GM19099 (cell line): Measurements from ENCODE around the gene PTPRD.

Source experiments
- POLR2A ChIP-seq: IDR thresholded peaks from 3 replicates; pipeline ENCODE4 v1.6.1; 2011; ENCODE audit warnings: low read depth; ENCODE audit not compliant: insufficient read length; ENCODE audit errors: extremely low read depth

PTPRD gene

DNA sequence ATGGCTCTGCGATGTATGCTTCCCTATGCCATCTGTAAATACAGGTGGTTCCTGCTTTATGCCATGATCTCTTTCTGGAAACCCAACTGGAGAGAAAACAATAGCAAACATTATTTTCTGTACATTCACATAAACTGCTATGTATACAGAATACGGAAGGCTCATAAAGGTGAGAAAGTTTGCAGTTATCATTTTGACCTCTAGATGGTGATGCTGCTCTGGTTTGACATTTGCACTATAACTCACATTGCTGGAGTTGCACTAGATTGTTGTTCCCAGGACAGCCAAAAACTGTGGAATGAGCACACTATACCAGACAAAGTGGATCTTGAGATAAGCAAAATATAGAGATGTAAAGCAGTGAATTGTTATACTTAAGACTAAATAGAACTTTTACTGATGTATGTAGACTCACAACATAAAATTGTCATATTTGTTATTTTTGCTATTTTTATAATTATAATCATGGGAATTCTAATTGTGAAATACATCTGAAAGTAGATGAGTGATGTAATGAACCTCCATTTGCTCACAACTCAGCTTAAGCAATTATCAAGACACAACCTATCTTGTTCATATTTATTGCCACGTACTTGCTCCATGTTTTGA, 246.5 kb downstream of the PTPRD start:
- TF ChIP-seq POLR2A = no peak

DNA sequence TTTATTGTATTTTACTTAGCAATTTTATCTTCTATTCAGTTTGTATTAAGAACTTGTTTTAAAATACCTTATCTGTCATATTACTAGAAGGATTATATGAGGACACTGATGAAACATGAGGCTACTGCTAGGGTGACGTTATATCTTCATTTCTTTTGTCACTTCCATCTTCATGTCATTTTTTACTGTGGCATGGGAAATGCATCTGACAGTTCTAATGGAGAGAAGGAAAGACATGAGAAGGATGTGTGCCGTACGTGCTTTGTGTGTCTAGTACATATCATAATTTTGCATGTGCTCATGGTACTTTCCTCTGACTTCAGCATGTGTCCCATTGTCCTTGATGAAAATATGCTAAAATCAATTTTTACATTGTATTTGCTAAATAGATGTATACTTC, 258.2 kb downstream of the PTPRD start:
- TF ChIP-seq POLR2A = no peak

DNA sequence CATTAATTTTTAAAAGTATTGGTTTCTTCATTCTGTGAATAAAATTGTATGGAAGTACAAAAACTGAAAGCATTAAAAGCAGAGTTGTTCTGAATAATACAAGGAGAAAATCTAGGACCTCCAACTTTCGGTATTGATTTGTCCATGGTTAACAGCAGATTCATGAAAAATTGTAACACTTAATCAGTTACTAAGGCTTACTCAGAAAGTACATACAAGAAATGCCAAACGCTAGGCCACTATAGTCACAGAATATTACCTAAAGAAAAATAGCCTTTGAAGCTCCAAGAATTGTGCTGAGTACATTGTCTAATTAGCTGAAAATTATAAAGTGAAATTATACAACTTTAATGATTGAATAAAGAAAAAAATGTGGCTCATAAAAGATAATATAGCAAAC, 271.7 kb downstream of the PTPRD start:
- no peak for TF ChIP-seq POLR2A

DNA sequence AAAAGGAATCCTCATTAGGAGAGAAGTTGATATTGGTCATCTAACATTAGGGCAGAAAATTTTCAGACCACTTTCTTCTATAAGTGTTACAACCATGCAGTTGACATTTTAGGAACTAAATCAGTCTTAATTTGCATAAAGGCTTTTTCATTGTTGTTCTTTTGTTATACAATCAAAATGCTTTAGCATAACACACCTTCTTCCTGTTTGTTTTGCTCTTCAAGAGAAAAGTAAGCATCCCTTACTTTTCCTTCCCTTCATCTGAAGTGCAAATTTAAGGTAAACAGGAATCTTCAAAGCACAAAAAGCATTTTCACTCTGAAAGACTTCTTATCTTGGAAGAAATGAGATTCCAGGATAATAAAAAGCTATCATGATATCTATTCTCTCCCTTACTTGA, 273.6 kb downstream of the PTPRD start:
- no peak for TF ChIP-seq POLR2A

DNA sequence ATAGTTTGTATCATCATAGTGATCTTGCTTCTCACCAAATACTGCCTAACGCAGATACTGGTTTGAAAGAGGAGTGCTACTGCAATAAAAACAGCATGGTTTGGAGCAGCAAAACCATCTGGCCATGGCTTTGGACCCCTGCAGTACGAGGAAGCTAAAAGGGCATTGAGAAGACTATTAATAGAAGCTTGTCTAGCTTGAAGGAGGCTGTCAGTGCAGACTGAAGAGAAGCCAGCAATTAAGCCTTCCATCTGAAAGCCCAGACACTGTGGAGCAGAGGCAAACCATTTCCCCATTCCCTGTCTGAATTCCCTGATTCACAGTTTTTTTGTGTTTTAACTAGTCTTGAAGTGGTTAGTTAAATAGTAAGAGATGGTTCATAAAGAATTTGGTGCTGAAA, 281.6 kb downstream of the PTPRD start:
- no peak for TF ChIP-seq POLR2A

DNA sequence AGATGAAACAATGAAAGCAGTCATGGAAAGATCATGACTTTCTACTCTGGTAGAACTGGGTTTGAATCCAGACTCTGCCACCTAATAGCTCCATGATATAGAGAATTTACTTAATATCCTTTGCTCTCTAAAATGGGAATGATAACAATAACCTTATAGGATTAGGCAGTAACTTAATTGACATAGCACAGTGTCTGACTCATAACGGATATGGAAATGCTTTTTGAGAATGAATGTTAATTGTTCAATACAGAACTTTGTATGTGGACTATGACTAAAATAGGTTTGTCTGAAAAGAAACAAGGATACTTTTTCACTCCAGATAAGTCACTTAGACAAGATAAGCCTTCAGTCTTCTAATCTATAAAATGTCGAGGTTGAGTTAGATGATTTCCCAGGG, 330.7 kb downstream of the PTPRD start:
- TF ChIP-seq POLR2A = no peak

DNA sequence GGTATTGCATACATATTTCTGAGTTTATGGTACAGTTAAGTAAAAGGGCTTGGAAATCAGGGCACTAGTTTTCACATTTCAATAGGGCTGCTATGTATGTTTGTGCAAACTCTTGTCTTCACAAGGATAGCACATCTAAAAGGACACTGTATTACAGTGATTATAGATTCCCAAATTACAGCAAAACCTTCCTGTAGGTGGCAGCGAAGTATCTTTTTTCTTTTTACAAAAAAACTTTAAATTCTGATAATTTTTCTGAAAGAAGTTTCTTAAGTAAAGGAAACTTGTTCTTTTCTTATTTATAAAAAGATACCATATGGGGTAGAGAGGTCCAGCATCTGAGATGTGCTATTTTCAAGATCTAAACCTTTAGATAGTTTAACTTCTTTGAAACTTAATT, 337.8 kb downstream of the PTPRD start:
- TF ChIP-seq POLR2A = no peak

DNA sequence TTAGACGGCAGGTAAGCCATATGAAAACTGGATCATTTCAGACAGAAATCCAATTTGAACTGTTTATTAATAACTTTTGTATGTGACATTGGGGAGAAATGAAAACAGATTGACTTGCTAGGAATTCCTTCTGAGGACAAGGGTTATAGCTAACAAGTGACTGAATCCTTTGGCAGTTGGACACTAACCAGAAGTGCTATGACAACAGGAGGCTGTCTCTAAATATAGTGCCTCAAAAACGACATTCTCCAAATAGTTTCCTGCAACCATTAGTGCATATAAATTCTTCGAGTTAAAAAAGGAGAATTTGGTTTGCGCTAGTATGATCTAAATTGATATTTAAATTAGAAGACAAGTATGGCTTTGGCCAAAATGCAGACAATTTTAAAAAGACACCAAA, 338.6 kb downstream of the PTPRD start:
- TF ChIP-seq POLR2A = no peak

DNA sequence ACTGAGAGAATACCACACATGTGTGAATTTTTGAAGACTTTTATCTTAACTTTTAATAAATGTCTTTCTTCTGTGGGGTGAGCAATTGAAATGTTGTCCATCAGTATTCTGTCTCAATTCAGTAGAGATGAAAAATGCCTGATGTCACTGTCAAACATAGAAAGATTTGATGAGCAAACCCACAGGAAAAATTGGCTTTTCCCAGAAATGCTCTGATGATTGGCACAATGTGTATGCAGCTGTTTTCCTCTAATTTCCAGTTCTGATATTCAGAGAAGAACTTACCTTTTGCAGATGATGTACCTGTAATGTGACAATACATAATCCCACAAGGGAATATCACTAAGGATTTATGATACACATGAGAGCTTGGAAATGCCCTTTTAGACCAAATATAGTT, 340.0 kb downstream of the PTPRD start:
- no peak for TF ChIP-seq POLR2A

DNA sequence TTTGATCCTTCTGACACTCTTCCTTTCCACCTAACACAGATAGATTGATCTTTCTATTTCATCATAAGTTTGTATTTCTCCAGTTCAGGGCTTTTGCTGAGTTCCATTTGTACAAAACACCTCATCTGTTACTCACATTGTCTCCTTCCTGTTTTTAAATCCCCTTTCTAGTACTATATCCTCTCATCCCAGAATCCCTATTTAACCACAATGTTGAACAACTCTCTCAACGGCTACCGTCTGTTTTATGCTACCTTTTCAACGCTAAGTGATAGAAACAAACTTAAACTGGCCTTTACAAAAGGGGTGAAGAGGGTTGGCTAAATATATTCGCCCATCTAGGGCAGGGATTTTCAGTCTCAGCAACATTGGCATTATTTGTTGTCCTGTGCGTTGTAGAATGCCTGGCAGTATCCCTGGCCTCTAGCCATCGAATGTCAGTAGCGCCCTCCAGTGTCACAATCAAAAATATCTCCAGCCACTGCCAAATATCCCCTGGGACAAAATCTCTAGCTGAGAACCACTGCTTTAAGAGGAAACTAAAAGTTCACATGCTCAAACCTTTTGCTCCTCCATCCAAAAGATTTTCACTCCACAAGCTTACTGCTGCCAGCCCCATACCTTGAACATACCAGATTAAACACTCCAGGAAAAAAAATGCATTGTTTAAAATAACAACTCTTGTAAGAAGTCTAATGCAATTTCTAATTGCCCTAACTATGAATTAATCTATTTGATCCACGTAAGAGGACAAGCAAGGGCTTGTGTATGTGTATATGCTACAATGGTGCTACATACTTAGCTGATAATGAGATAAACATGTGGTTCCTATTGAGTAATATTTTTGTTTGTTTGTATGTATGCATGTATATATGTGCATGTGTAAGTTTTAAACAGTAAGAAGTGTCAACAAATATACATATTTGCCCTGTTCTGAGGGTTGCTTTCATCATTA, 344.0 kb downstream of the PTPRD start:
- TF ChIP-seq POLR2A = no peak

DNA sequence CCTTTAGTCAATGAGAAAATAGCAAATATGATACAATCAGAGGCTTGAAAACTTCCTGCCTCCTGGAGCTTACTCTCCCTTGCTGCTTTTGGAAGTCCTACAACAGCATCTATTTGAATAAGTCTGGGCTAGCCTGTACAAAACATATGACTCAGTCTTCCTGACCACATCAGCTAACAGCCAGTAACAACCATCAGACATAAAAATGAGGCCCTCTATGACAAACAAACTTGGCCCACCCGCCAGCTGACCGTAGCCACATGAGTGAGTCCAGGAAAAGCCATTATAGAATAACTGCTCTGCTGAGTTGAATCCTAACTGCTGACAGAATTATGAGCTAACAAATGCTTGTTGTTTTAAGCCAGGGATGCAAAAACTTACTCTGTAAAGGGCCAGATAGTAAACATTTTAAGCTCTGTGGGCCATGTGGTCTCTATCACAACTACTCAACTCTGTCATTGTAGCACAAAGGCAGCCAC, 347.6 kb downstream of the PTPRD start:
- TF ChIP-seq POLR2A = no peak

DNA sequence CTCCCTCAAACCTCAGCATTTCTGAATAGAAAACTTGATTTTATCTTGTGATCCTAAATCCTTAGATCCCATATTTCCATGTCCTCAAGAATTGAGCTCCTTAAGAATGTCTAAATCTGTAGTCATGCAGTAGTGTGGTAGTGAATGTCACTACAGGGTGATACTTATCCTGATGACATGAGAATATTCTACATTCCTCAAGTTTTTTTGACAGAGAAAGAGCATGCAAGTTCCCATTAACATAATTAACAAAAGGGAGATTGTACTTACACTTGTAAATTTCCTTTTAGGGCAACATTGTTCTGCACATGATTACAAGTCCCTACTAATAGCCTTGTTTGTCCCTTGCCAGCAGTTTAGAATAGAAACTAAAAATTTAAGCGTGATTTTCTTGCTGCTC, 352.3 kb downstream of the PTPRD start:
- no peak for TF ChIP-seq POLR2A

DNA sequence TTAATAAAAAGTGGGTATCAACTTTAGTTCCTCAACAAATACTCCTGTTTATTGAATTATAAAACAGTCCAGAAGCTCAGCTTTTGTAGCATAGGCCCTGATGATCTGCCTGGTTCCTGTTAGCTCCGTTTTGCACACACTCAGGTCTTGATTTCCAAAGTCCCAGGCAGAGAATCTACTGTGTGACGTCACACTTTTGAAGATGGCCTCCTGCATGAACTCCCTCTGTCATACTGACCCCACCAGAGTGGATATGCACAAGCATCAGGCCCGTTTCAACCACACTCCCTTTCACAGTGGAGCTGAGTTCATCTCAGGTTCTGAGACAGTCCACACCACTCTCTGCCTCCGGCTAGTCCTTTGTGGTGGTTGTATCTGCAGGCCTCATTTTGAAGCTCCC, 353.1 kb downstream of the PTPRD start:
- TF ChIP-seq POLR2A = no peak

DNA sequence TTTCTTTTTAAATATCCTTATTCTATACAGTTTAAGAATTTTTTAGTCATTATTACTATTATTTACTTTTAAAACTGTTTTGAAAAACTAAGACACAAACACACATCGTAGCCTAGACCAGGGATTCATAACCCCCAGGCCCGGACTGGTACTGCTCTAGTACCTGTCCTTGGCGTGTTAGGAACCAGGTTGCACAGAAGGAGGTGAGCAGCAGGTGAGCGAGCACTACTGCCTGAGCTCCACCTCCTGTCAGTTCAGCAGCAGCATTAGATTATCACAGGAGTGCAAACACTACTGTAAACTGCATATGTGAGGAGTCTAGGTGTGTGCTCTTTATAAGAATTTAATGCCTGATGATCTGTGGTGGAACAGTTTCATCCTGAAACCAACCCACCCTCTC, 357.0 kb downstream of the PTPRD start:
- TF ChIP-seq POLR2A = no peak

DNA sequence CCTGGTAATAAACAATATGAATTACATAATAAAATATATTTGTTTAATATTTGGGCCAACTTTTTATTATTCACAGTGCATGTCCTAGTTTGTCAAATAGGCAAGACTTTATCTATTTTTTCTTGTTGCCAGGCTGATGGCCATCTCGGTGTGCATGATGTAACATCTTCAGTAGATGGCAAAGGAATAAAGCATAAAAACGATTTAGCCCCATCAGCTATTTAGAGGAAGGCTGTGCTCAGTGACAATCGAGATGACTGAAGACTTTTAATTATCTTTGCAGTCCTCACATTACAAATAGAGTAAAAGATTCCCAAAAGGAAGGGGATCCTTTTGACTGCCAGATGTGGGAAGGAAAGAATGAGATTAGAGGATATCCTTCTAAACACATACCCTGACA, 358.5 kb downstream of the PTPRD start:
- TF ChIP-seq POLR2A = no peak

DNA sequence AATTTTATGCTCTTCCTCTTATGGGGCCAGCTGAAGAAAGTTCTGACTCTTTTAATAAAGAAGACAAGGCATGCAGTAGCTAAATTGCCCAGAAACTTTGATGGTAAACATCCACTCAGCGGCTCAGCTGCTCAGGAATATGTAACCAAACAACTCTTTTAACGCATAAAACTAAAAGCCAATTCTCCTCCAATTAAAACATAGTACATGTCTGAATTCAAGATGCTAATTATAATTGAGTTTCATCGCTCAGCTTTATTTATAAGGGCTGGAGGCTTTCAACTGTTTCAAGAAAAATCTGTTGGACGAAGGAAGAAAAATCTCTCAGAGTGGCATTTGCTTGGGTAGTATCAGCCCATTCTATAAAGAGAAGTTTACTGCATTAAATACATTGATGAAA, 359.5 kb downstream of the PTPRD start:
- no peak for TF ChIP-seq POLR2A

DNA sequence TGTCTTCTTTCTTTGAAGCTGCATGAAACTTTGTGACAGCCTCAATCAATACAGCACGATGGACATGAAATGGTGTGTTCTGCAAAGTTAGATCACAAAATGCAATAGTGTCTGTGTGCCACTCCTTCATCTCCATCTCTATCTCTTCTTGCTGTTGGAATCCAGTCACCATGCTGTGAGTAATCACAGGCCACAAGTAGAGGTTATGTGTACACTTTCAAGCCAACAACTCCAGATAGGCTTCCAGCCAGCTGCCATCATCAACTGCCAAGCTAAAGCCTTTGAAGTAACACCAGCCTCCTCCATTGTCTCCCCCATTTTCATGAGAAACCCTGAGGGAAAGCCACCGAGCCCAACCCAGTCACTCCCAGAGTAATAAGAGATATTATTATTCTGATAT, 360.6 kb downstream of the PTPRD start:
- TF ChIP-seq POLR2A = no peak

DNA sequence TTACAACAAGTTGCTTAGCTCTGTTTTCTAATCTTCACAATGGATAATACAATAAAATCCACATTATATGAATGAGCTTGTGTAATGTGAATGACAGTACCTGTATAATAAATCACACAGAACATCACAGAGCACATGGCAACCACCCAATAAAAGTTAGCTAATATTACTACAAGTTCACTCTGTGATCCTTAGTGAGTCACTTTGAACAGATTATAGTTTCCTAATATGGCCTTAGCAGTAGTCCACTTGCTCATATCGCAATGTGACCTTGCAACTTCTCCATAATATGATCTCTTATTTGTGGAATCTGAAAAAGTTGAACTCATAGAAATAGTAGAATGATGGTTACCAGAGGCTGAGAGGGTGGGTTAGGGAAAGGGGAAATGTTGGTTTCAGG, 361.3 kb downstream of the PTPRD start:
- TF ChIP-seq POLR2A = no peak
